OCI-LY7 (cell line): ENCODE data around the gene PLCE1.

Experiments used
- CTCF ChIP-seq: fragments of 200-600 bp; sonication (generic); conservative IDR thresholded peaks from 2 replicates; pipeline ENCODE4 v1.5.1; 2014; ENCODE audit warnings: mild to moderate bottlenecking, antibody characterized with exemption, low read length, moderate library complexity, mixed read lengths
- EZH2phosphoT487 ChIP-seq: fragments of 200-600 bp; sonication (generic); IDR thresholded peaks from 2 replicates; pipeline ENCODE4 v1.6.1; 2018; ENCODE audit warnings: low read depth, borderline replicate concordance, mild to moderate bottlenecking, mixed run types, antibody characterized with exemption, low read length, moderate library complexity, mixed read lengths

- TF ChIP-seq CTCF, result peak; percentile 37
- no peak for TF ChIP-seq EZH2phosphoT487
Observed at GRCh38 chr10:93977442-93977841, 16.3 kb upstream of the PLCE1 start.
